H1 (cell line): ENCODE measurements around the gene TSN. TPM values are rescaled to one million over a fixed set of nuclear protein-coding genes. Genes with fewer than 3 reads are reported as not detected.

Experiments used
- CTCF ChIA-PET: fragments of 300-600 bp; sonication (Branson Sonifier 250); formaldehyde crosslinking; loops from one replicate; lab custom pipeline; 2021; ENCODE audit not compliant: partially characterized antibody; lab: Charles Lee
- POLR2A ChIA-PET: fragments of 300-600 bp; sonication (Branson Sonifier 250); formaldehyde crosslinking; loops from one replicate; lab custom pipeline; 2021; ENCODE audit warnings: inconsistent platforms; ENCODE audit not compliant: partially characterized antibody; lab: Charles Lee
- DNase-seq, 2 experiments: peaks; one replicate each; pipeline versions ENCODE4 v3.0.0 to v3.0.0-alpha.2; 2010 to 2022; ENCODE audit warnings: low spot score in 2 of 2, low read depth in 1 of 2, mixed read lengths in 1 of 2
- FAIRE-seq: peaks from 2 replicates; lab custom pipeline; 2011; peaks lifted over from hg19 to GRCh38; lab: Jason Lieb, UNC
- H2AFZ ChIP-seq: 2 replicates; pipeline ENCODE4 v1.8.1; 2012; ENCODE audit warnings: low read length, inconsistent platforms
- H2AK5ac ChIP-seq: 2 replicates; pipeline ENCODE4 v1.6.1; 2013; ENCODE audit warnings: low read depth, low read length
- H2BK120ac ChIP-seq: replicated peaks from 2 replicates; pipeline ENCODE3; 2013; ENCODE audit warnings: low read depth, low read length, inconsistent platforms
- H2BK12ac ChIP-seq: 2 replicates; pipeline ENCODE4 v1.6.1; 2013; ENCODE audit warnings: low read depth, low read length
- H2BK15ac ChIP-seq: 2 replicates; pipeline ENCODE4 v1.6.1; 2013; ENCODE audit warnings: low read length
- H2BK20ac ChIP-seq: 2 replicates; pipeline ENCODE4 v1.6.1; 2013; ENCODE audit warnings: low read length
- H2BK5ac ChIP-seq: 2 replicates; pipeline ENCODE4 v1.6.1; 2013; ENCODE audit warnings: low read depth, low read length
- H3K14ac ChIP-seq: 2 replicates; pipeline ENCODE4 v1.6.1; 2013; ENCODE audit warnings: inconsistent platforms; ENCODE audit not compliant: insufficient read length
- H3K18ac ChIP-seq: 2 replicates; pipeline ENCODE4 v1.6.1; 2013; ENCODE audit warnings: low read length; ENCODE audit errors: extremely low read depth
- H3K23ac ChIP-seq: 2 replicates; pipeline ENCODE4 v1.6.1; 2013; ENCODE audit warnings: inconsistent platforms; ENCODE audit not compliant: insufficient read length
- H3K23me2 ChIP-seq: 2 replicates; pipeline ENCODE4 v1.6.1; 2013; ENCODE audit warnings: low read depth, low read length
- H3K27ac ChIP-seq: 2 replicates; pipeline ENCODE4 v1.6.1; 2011; ENCODE audit warnings: low read depth, low read length, inconsistent platforms
- H3K27me3 ChIP-seq, 4 experiments: replicated peaks in 1 of 4; 1 replicate in 1 of 4; 2 replicates in 3 of 4; pipeline versions ENCODE4 v1.6.1 to v1.8.1; 2011 to 2013; ENCODE audit warnings: low read length in 3 of 4, mild to moderate bottlenecking in 3 of 4, inconsistent platforms in 2 of 4, mixed read lengths in 2 of 4, moderate library complexity in 1 of 4; ENCODE audit not compliant: control insufficient read depth in 3 of 4, insufficient read depth in 3 of 4; ENCODE audit errors: extremely low read depth in 1 of 4
- H3K36me3 ChIP-seq, 4 experiments: 2 replicates each; pipeline versions ENCODE4 v1.6.1 to v1.8.1; 2011 to 2013; ENCODE audit warnings: mild to moderate bottlenecking in 4 of 4, low read length in 3 of 4, moderate library complexity in 2 of 4, control low read depth in 1 of 4, inconsistent platforms in 1 of 4; ENCODE audit not compliant: insufficient read depth in 4 of 4, control insufficient read depth in 2 of 4
- H3K4ac ChIP-seq: replicated peaks from 2 replicates; pipeline ENCODE3; 2013; ENCODE audit warnings: low read length, low read depth, mixed read lengths, inconsistent platforms; ENCODE audit not compliant: insufficient read length
- H3K4me1 ChIP-seq, 4 experiments: replicated peaks in 1 of 4; 1 replicate in 1 of 4; 2 replicates in 3 of 4; pipeline versions ENCODE4 v1.6.1 to v1.8.1; 2011 to 2013; ENCODE audit warnings: low read length in 3 of 4, inconsistent platforms in 2 of 4, mixed read lengths in 1 of 4; ENCODE audit not compliant: insufficient read depth in 4 of 4, control insufficient read depth in 3 of 4
- H3K4me2 ChIP-seq, 2 experiments: 2 replicates each; pipeline versions ENCODE4 v1.6.1 to v1.8.1; 2011 to 2013; ENCODE audit warnings: low read depth in 2 of 2, low read length in 2 of 2, control low read depth in 1 of 2, inconsistent platforms in 1 of 2, mild to moderate bottlenecking in 1 of 2; ENCODE audit not compliant: insufficient read depth in 1 of 2
- H3K4me3 ChIP-seq, 4 experiments: fragments of 200-600, 300-600 bp in 1 of 4; sonication (generic), shearing (Covaris generic), sonication (Bioruptor Twin) in 1 of 4; 2 replicates each; pipeline versions ENCODE4 v1.5.1 to v1.8.1; 2011 to 2016; ENCODE audit warnings: low read length in 4 of 4, low read depth in 3 of 4, control low read depth in 2 of 4, inconsistent platforms in 2 of 4, mild to moderate bottlenecking in 2 of 4, mixed read lengths in 1 of 4, moderate library complexity in 1 of 4; ENCODE audit not compliant: insufficient read depth in 2 of 4; ENCODE audit errors: extremely low read depth in 1 of 4
- H3K56ac ChIP-seq: replicated peaks from 2 replicates; pipeline ENCODE3; 2013; ENCODE audit warnings: low read depth, mild to moderate bottlenecking, mixed read lengths, low read length, inconsistent platforms; ENCODE audit not compliant: insufficient read length
- H3K79me1 ChIP-seq: 2 replicates; pipeline ENCODE4 v1.6.1; 2013; ENCODE audit warnings: low read depth, low read length, control low read depth
- H3K79me2 ChIP-seq, 2 experiments: 2 replicates each; pipeline versions ENCODE4 v1.6.1 to v1.8.1; 2012 to 2013; ENCODE audit warnings: low read length in 2 of 2, mild to moderate bottlenecking in 2 of 2, inconsistent platforms in 1 of 2; ENCODE audit not compliant: insufficient read depth in 2 of 2, control insufficient read depth in 1 of 2
- H3K9ac ChIP-seq, 4 experiments: replicated peaks in 1 of 4; 1 replicate in 1 of 4; 2 replicates in 3 of 4; pipeline versions ENCODE4 v1.6.1 to v1.8.1; 2011 to 2013; ENCODE audit warnings: low read depth in 3 of 4, low read length in 3 of 4, control low read depth in 2 of 4, mild to moderate bottlenecking in 2 of 4, moderate library complexity in 2 of 4, inconsistent platforms in 1 of 4; ENCODE audit errors: extremely low read depth in 1 of 4
- H3K9me3 ChIP-seq, 2 experiments: 2 replicates each; pipeline versions ENCODE4 v1.6.1 to v1.8.1; 2012 to 2013; ENCODE audit warnings: mild to moderate bottlenecking in 2 of 2, moderate library complexity in 2 of 2, control low read depth in 1 of 2, inconsistent platforms in 1 of 2, low read depth in 1 of 2, low read length in 1 of 2, mixed read lengths in 1 of 2; ENCODE audit not compliant: insufficient read depth in 2 of 2
- H4K20me1 ChIP-seq, 2 experiments: replicated peaks in 1 of 2; 2 replicates each; pipeline versions ENCODE3 to v1.8.1; 2011 to 2013; ENCODE audit warnings: inconsistent platforms in 2 of 2, low read length in 2 of 2, mild to moderate bottlenecking in 1 of 2; ENCODE audit not compliant: insufficient read depth in 2 of 2, control insufficient read depth in 1 of 2
- H4K5ac ChIP-seq: 2 replicates; pipeline ENCODE4 v1.6.1; 2013; ENCODE audit warnings: low read length, low read depth, mixed read lengths, inconsistent platforms; ENCODE audit not compliant: insufficient read length
- H4K8ac ChIP-seq: 2 replicates; pipeline ENCODE4 v1.8.0; 2013; ENCODE audit warnings: mild to moderate bottlenecking, moderate library complexity, low read length, inconsistent platforms; ENCODE audit not compliant: insufficient read depth; ENCODE audit errors: extremely low read depth
- H4K91ac ChIP-seq: replicated peaks from 2 replicates; pipeline ENCODE3; 2013; ENCODE audit warnings: low read length, mixed read lengths, inconsistent platforms; ENCODE audit not compliant: insufficient read length
- BRCA1 ChIP-seq: IDR thresholded peaks from 2 replicates; pipeline ENCODE4 v1.6.1; 2012; ENCODE audit warnings: low read depth, low read length, improper control_type of control experiment
- CBX5 ChIP-seq: fragments of 300-800, 300-1000 bp; sonication (generic); IDR thresholded peaks from 2 replicates; pipeline ENCODE4 v1.7.1; 2016; ENCODE audit warnings: antibody characterized with exemption, low read length, low read depth
- CBX8 ChIP-seq: fragments of 300-800, 300-1000 bp; sonication (generic); IDR thresholded peaks from 2 replicates; pipeline ENCODE4 v1.7.1; 2016; ENCODE audit warnings: low read depth, low read length, borderline replicate concordance
- CHD1 ChIP-seq: IDR thresholded peaks from 2 replicates; pipeline ENCODE4 v1.6.1; 2012; ENCODE audit warnings: low read depth, low read length, improper control_type of control experiment
- GTF2F1 ChIP-seq: IDR thresholded peaks from 2 replicates; pipeline ENCODE4 v1.6.1; 2012; ENCODE audit warnings: low read depth, low read length, improper control_type of control experiment, borderline replicate concordance
- KDM5A ChIP-seq: fragments of 200-600 bp; IDR thresholded peaks from 2 replicates; pipeline ENCODE4 v1.7.1; 2012; ENCODE audit warnings: mild to moderate bottlenecking, low read length, inconsistent platforms, mixed read lengths
- TEAD4 ChIP-seq: IDR thresholded peaks from 2 replicates; pipeline ENCODE4 v1.6.1; 2012; ENCODE audit warnings: low read depth, low read length, inconsistent platforms, mixed read lengths
- YY1 ChIP-seq: IDR thresholded peaks from 2 replicates; pipeline ENCODE4 v1.6.1; 2011; ENCODE audit warnings: low read depth, mild to moderate bottlenecking, low read length
- WGBS, 2 experiments: shearing (Covaris generic) in 1 of 2; methylation state at CpG; one replicate each; pipeline versions ENCODE4 v1.1.6 to v1.1.7; 2013 to 2015; ENCODE audit warnings: low lambda C conversion rate in 2 of 2, mixed read lengths in 2 of 2, inconsistent platforms in 1 of 2, low coverage in 1 of 2, missing lambda C conversion rate in 1 of 2; ENCODE audit not compliant: insufficient replicate concordance in 2 of 2, insufficient coverage in 1 of 2, insufficient read length in 1 of 2; ENCODE audit errors: extremely low coverage in 1 of 2, missing lambda C conversion rate in 1 of 2; 5-methylcytosine and 5-hydroxymethylcytosine counted together
- polyA plus RNA-seq, 7 experiments: library from polyadenylated mRNA; depleted of rRNA in 3 of 7; stranded (reverse) in 5 of 7; unstranded in 2 of 7; fragments of >200 nt in 5 of 7; fragments of 200-250 nt in 2 of 7; gene quantifications; 1 replicate in 5 of 7; 2 replicates in 1 of 7; 4 replicates in 1 of 7; pipeline versions ENCODE4 v1.2.1 to v1.2.3, GENCODE V29; 2011 to 2013; ENCODE audit warnings: missing spikeins in 2 of 7, mixed read lengths in 2 of 7
- total RNA-seq: library from RNA; stranded (reverse); fragmentation: NEBNext Ultra II Directional; extraction: Animal tissue kit (Norgen Biotek cat#: 25700); gene quantifications from 2 replicates; pipeline ENCODE4 v1.2.1, GENCODE V29; 2021
- TF ChIP-seq, protein P1 (sequence below), 3 experiments: IDR thresholded peaks; 1 replicate in 2 of 3; 2 replicates in 1 of 3; pipeline versions ENCODE4 v1.5.1 to v1.6.1; 2011; ENCODE audit warnings: low read length in 3 of 3, mild to moderate bottlenecking in 3 of 3, inconsistent platforms in 2 of 3, low read depth in 1 of 3, moderate library complexity in 1 of 3; ENCODE audit not compliant: insufficient read depth in 1 of 3; ENCODE audit errors: control extremely low read depth in 1 of 3

Gene TSN
- total and polyA plus RNA-seq, 2 of the 8 experiments (the other 6 are each of a cell fraction or from before 2014, with no cell fraction given): 44.4 to 96.1 TPM

DNA sequence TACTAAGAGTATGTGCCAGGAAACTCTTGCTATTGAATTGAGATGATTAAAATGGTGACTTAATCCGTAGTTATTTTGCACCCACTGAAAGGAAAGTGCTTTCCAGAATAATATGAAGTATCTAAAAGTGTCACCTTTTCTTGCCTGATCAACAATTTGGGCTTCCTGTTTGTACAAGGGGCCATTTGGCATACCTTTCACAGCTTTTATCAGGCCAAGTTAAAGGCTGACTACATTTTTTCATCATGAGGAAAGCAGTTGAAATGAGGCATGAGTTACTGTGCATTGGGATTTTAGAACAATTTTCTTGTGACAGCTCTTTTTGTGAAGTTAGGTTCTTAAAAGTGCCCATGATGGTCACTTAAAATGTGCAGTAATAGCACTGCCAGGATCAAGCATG lies 11.2 kb downstream of the TSN start:
- Histone ChIP-seq H3K79me2 (no peaks in the 10 kb centered on the region; a peak in 1 of 4 replicates), H4K20me1 (peaks cover 0 to 2% of the 10 kb centered on the region in 2 experiments), H3K56ac (no peak overlapping the region), H2AFZ (no peak overlapping the region), H3K4ac (no peak overlapping the region), H2BK12ac (no peak overlapping the region), H3K36me3 (peaks cover 21 to 67% (median 48%) of the 10 kb centered on the region in 4 experiments), H3K23me2 (no peaks in the 10 kb centered on the region; the same call in 1 of the 2 replicates), H3K9me3 (no peaks in the 10 kb centered on the region), H4K91ac (no peak overlapping the region), H4K5ac (no peak overlapping the region), H3K27ac (no peak overlapping the region), H3K4me3 (no peak overlapping the region), H3K23ac (no peak overlapping the region), H2BK15ac (no peak overlapping the region), H2BK20ac (no peak overlapping the region), H3K27me3 (no peaks in the 10 kb centered on the region), H2AK5ac (no peak overlapping the region), H2BK120ac (no peak overlapping the region), H3K79me1 (no peaks in the 10 kb centered on the region), H3K18ac (no peak overlapping the region), H4K8ac (no peak overlapping the region), H3K14ac (no peak overlapping the region), H2BK5ac (no peak overlapping the region), H3K4me2 (no peak overlapping the region), H3K9ac (no peak overlapping the region), H3K4me1 (no peaks in the 10 kb centered on the region)
- 79% methylated on average over 1 of the region's 1 CpG; no CpG with 5 or more reads in 1 of the 2 experiments for WGBS, 2 experiments
- ChIA-PET CTCF (no interaction called here), POLR2A (interaction anchor here (1.1 to 2.4 kb wide), 2 partner anchors 10 to 11 kb away, joined by 3 to 6 read pairs; partner anchors contain the start of gene TSN)
- DNase-seq (no peak), FAIRE-seq (no peak)
- TF ChIP-seq KDM5A: no peak
- no peak for TF ChIP-seq CBX8
- TF ChIP-seq, protein P1, sequence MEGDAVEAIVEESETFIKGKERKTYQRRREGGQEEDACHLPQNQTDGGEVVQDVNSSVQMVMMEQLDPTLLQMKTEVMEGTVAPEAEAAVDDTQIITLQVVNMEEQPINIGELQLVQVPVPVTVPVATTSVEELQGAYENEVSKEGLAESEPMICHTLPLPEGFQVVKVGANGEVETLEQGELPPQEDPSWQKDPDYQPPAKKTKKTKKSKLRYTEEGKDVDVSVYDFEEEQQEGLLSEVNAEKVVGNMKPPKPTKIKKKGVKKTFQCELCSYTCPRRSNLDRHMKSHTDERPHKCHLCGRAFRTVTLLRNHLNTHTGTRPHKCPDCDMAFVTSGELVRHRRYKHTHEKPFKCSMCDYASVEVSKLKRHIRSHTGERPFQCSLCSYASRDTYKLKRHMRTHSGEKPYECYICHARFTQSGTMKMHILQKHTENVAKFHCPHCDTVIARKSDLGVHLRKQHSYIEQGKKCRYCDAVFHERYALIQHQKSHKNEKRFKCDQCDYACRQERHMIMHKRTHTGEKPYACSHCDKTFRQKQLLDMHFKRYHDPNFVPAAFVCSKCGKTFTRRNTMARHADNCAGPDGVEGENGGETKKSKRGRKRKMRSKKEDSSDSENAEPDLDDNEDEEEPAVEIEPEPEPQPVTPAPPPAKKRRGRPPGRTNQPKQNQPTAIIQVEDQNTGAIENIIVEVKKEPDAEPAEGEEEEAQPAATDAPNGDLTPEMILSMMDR (IDR thresholded peaks at IDR 0.05; ENCODE audit: control extremely low read depth in 1 of 3, insufficient read depth in 1 of 3, low read depth in 1 of 3, low read length in 3 of 3): no peak
- no peak for TF ChIP-seq GTF2F1
- no peak for TF ChIP-seq TEAD4
- TF ChIP-seq CHD1: no peak
- TF ChIP-seq BRCA1: no peak
- no peak for TF ChIP-seq CBX5
- TF ChIP-seq YY1: no peak
